Body of pancreas (tissue), 4 donors: Measurements from ENCODE around the gene MAD1L1. TPM values are rescaled to one million over a fixed set of nuclear protein-coding genes. Genes with fewer than 3 reads are reported as not detected.

Experiments used
- ATAC-seq: fragments of 150-250 bp; one replicate; pipeline ENCODE4 v1.9.1; 2016
- DNase-seq, 4 donors: peaks; one replicate each; pipeline ENCODE4 v3.0.0-alpha.2; 2019
- H3K27ac ChIP-seq, 4 donors: fragments of 200-600 bp; sonication (generic); 1 replicate in 3 of 4; 2 replicates in 1 of 4; pipeline versions ENCODE4 v1.5.1 to v1.6.1; 2016 to 2019; ENCODE audit warnings: mild to moderate bottlenecking in 1 of 4, mixed read lengths in 1 of 4, moderate library complexity in 1 of 4
- H3K27me3 ChIP-seq, 2 donors: fragments of 200-600 bp; sonication (generic); one replicate each; pipeline ENCODE4 v1.6.0; 2016; ENCODE audit warnings: mild to moderate bottlenecking in 1 of 2
- H3K36me3 ChIP-seq, 2 donors: fragments of 200-600 bp; sonication (generic); replicated peaks in 1 of 2; 2 replicates each; pipeline ENCODE4 v1.5.1; 2016; ENCODE audit warnings: low read depth in 2 of 2; ENCODE audit not compliant: insufficient read depth in 1 of 2
- H3K4me1 ChIP-seq: fragments of 200-600 bp; sonication (generic); one replicate; pipeline ENCODE4 v1.6.0; 2016
- H3K4me3 ChIP-seq, 2 donors: fragments of 200-600 bp; sonication (generic); 1 replicate in 1 of 2; 2 replicates in 1 of 2; pipeline ENCODE4 v1.5.1; 2016 to 2019
- H3K9me3 ChIP-seq, 3 donors: fragments of 200-600 bp; sonication (generic); 1 replicate in 2 of 3; 2 replicates in 1 of 3; pipeline ENCODE4 v1.5.1; 2016
- CTCF ChIP-seq, 7 experiments: fragments of 450-650 bp in 4 of 7; fragments of 200-600 bp in 3 of 7; sonication (generic) in 3 of 7; IDR thresholded peaks; one replicate each; pipeline ENCODE4 v1.5.1; 2016 to 2019; ENCODE audit warnings: antibody characterized with exemption in 7 of 7
- POLR2A ChIP-seq, 3 donors: fragments of 450-650 bp; IDR thresholded peaks; one replicate each; pipeline ENCODE4 v1.6.1; 2016; ENCODE audit warnings: antibody characterized with exemption in 3 of 3, mild to moderate bottlenecking in 2 of 3
- WGBS, 2 donors: methylation state at CpG; one replicate each; pipeline ENCODE4 v1.1.5; 2017; 5-methylcytosine and 5-hydroxymethylcytosine counted together
- intact Hi-C: fragments of 100-400 bp; cut with DNase I; formaldehyde crosslinking; loops from one replicate; pipeline ENCODE4 v1.15.1; 2023
- total RNA-seq, 2 donors: library from RNA; depleted of rRNA; stranded (reverse); fragments of >200 nt; gene quantifications; one replicate each; pipeline ENCODE4 v1.1.0, GENCODE V29; 2016

MAD1L1 gene
- total RNA-seq, 2 donors from 2014 or later, result 14.0 to 66.9 TPM

GRCh38 chr7:2192831-2193534, 39.8 kb downstream of the MAD1L1 start:
- TF ChIP-seq POLR2A (IDR thresholded peaks at IDR 0.05), result no peak
- no peak for TF ChIP-seq CTCF (IDR thresholded peaks at IDR 0.05)

GRCh38 chr7:2191016-2191415, 41.7 kb downstream of the MAD1L1 start:
- Histone ChIP-seq H3K36me3 (no peaks in the 10 kb centered on the region), H3K9me3 (no peaks in the 10 kb centered on the region), H3K4me1 (no peaks in the 10 kb centered on the region), H3K27ac (no peak overlapping the region), H3K4me3 (no peak overlapping the region), H3K27me3 (no peaks in the 10 kb centered on the region)
- intact Hi-C loops, result no loop called here
- no peak for TF ChIP-seq POLR2A (IDR thresholded peaks at IDR 0.05)
- no peak for TF ChIP-seq CTCF (IDR thresholded peaks at IDR 0.05)
- 92 to 94% methylated on average over 9 of the region's 9 CpGs for WGBS, 2 donors
- DNase-seq (no peak), ATAC-seq (no peak)

More at GRCh38 chr7:2192831-2193534, 39.8 kb downstream of the MAD1L1 start:
- 82 to 89% methylated on average over 14 to 18 of the region's 18 CpGs for WGBS, 2 donors
- Histone ChIP-seq H3K27ac (no peak overlapping the region), H3K4me1 (no peaks in the 10 kb centered on the region), H3K9me3 (no peaks in the 10 kb centered on the region), H3K36me3 (no peaks in the 10 kb centered on the region), H3K4me3 (no peak overlapping the region), H3K27me3 (no peaks in the 10 kb centered on the region)
- intact Hi-C loops, result no loop called here
- no peak for ATAC-seq
- DNase-seq, result no peak

GRCh38 chr7:2190531-2190930, 42.2 kb downstream of the MAD1L1 start:
- Histone ChIP-seq H3K27ac (no peak overlapping the region), H3K4me1 (no peaks in the 10 kb centered on the region), H3K27me3 (no peaks in the 10 kb centered on the region), H3K4me3 (no peak overlapping the region), H3K9me3 (no peaks in the 10 kb centered on the region), H3K36me3 (no peaks in the 10 kb centered on the region)
- intact Hi-C loops, result no loop called here
- TF ChIP-seq POLR2A (IDR thresholded peaks at IDR 0.05) (no peak), CTCF (IDR thresholded peaks at IDR 0.05) (no peak)
- ATAC-seq (no peak), DNase-seq (no peak)
- 90 to 91% methylated on average over 10 of the region's 10 CpGs for WGBS, 2 donors

- Histone ChIP-seq H3K27me3 (no peaks in the 10 kb centered on the region), H3K27ac (no peak overlapping the region), H3K4me3 (no peak overlapping the region), H3K9me3 (no peaks in the 10 kb centered on the region), H3K36me3 (no peaks in the 10 kb centered on the region), H3K4me1 (no peaks in the 10 kb centered on the region)
- no peak for DNase-seq
- no peak for TF ChIP-seq POLR2A (IDR thresholded peaks at IDR 0.05)
- no peak for TF ChIP-seq CTCF (IDR thresholded peaks at IDR 0.05)
- intact Hi-C loops, result no loop called here
- WGBS, 2 donors, result 81 to 83% methylated on average over 4 of the region's 4 CpGs
- ATAC-seq, result no peak
These were observed 46.6 kb downstream of the MAD1L1 start for GRCh38 chr7:2186166-2186565.

GRCh38 chr7:2185715-2186114, 47.0 kb downstream of the MAD1L1 start:
- 87 to 93% methylated on average over 8 of the region's 8 CpGs for WGBS, 2 donors
- no peak for DNase-seq
- no peaks in the 10 kb centered on the region for H3K4me1 ChIP-seq
- H3K36me3 ChIP-seq, result no peaks in the 10 kb centered on the region
- no peaks in the 10 kb centered on the region for H3K27me3 ChIP-seq
- no peak overlapping the region for H3K4me3 ChIP-seq
- no peaks in the 10 kb centered on the region for H3K9me3 ChIP-seq
- TF ChIP-seq POLR2A (IDR thresholded peaks at IDR 0.05) (no peak), CTCF (IDR thresholded peaks at IDR 0.05) (no peak)
- H3K27ac ChIP-seq, result no peak overlapping the region
- intact Hi-C loops, result no loop called here
- no peak for ATAC-seq
